PFSK-1 (cell line): Measurements from ENCODE around the gene FAM124B.

Source experiments
- FOXP2 ChIP-seq: optimal IDR thresholded peaks from 2 replicates; pipeline ENCODE3; 2011; ENCODE audit warnings: borderline replicate concordance, control low read depth, inconsistent platforms; ENCODE audit not compliant: insufficient read depth; ENCODE audit errors: extremely low read length, extremely low read depth
- POLR2AphosphoS5 ChIP-seq: IDR thresholded peaks from 2 replicates; pipeline ENCODE4 v1.6.1; 2012; ENCODE audit warnings: low read depth, mild to moderate bottlenecking, control low read depth, low read length, moderate library complexity
- REST ChIP-seq, 2 experiments: IDR thresholded peaks; 2 replicates each; pipeline versions ENCODE4 v1.6.1 to v1.8.0; 2011 to 2012; ENCODE audit warnings: low read depth in 2 of 2, low read length in 2 of 2, control low read depth in 1 of 2, inconsistent platforms in 1 of 2, mild to moderate bottlenecking in 1 of 2, moderate library complexity in 1 of 2; ENCODE audit not compliant: insufficient read depth in 1 of 2
- SIN3A ChIP-seq: IDR thresholded peaks from 2 replicates; pipeline ENCODE4 v1.6.1; 2012; ENCODE audit warnings: mild to moderate bottlenecking, low read length, moderate library complexity, borderline replicate concordance; ENCODE audit not compliant: insufficient read depth
- TAF1 ChIP-seq: IDR thresholded peaks from 2 replicates; pipeline ENCODE4 v1.6.1; 2012; ENCODE audit warnings: low read length, control low read depth, borderline replicate concordance; ENCODE audit not compliant: insufficient read depth

FAM124B gene

GRCh38 chr2:224334726-224335125, 67.2 kb downstream of the FAM124B start:
- no peak for TF ChIP-seq SIN3A
- TF ChIP-seq TAF1, result no peak
- no peak for TF ChIP-seq FOXP2
- TF ChIP-seq REST (IDR thresholded peaks at IDR 0.05; ENCODE audit: insufficient read depth in 1 of 2, low read depth in 2 of 2, low read length in 2 of 2), result no peak
- TF ChIP-seq POLR2AphosphoS5, result no peak

- TF ChIP-seq POLR2AphosphoS5 (no peak), SIN3A (no peak), REST (IDR thresholded peaks at IDR 0.05; ENCODE audit: insufficient read depth in 1 of 2, low read depth in 2 of 2, low read length in 2 of 2) (no peak), FOXP2 (no peak), TAF1 (no peak)
Measured at GRCh38 chr2:224333726-224334482, 68.0 kb downstream of the FAM124B start.

GRCh38 chr2:224331698-224332097, 70.2 kb downstream of the FAM124B start:
- TF ChIP-seq FOXP2, result no peak
- TF ChIP-seq SIN3A, result no peak
- TF ChIP-seq TAF1, result no peak
- no peak for TF ChIP-seq REST (IDR thresholded peaks at IDR 0.05; ENCODE audit: insufficient read depth in 1 of 2, low read depth in 2 of 2, low read length in 2 of 2)
- TF ChIP-seq POLR2AphosphoS5, result no peak

- TF ChIP-seq FOXP2 (no peak), POLR2AphosphoS5 (no peak), REST (IDR thresholded peaks at IDR 0.05; ENCODE audit: insufficient read depth in 1 of 2, low read depth in 2 of 2, low read length in 2 of 2) (no peak), SIN3A (no peak), TAF1 (no peak)
Measured at GRCh38 chr2:224328798-224329197, 73.1 kb downstream of the FAM124B start.
